ENCODE measurements around the gene TJAP1. TPM values are rescaled to one million over a fixed set of nuclear protein-coding genes. Genes with fewer than 3 reads are reported as not detected.

The TJAP1 gene
- total RNA-seq, 1 donor from 2014 or later: 45.3 TPM

GRCh38 chr6:43476746-43477145, 624 bp upstream of the TJAP1 start:
- Mint-ChIP-seq H3K9me3 (no peaks in the 10 kb centered on the region), H3K27me3 (no peaks in the 10 kb centered on the region), H3K36me3 (ENCODE audit: low read depth) (peaks cover 8% of the 10 kb centered on the region), H3K27ac (peak overlapping the region; percentile 94), H3K4me1 (peaks cover 39% of the 10 kb centered on the region), H3K4me3 (peak overlapping the region; percentile 96)
- POLR2A ChIA-PET: interaction anchor here (0.6 to 2.5 kb wide), 20 partner anchors 10 to 586 kb away, joined by 3 to 15 read pairs (median 5); partner anchors contain the start of genes ABCC10, DLK2, DNPH1 and LRRC73
- no peak for DNase-seq
- CTCF ChIA-PET: interaction anchor here (1.1 to 1.3 kb wide), 3 partner anchors 22 to 29 kb away, joined by 3 to 5 read pairs (median 4); partner anchors contain the start of gene DLK2
- intact Hi-C loops (cut with micrococcal nuclease): loop anchor here (1.0 to 2.0 kb wide), 8 partner anchors 21 to 306 kb away; partner anchors contain the start of genes ABCC10, DLK2, POLH and POLR1C
- no peak for TF ChIP-seq CTCF (IDR thresholded peaks at IDR 0.05)
- no peak for ATAC-seq (ENCODE audit: low read depth)

DNA sequence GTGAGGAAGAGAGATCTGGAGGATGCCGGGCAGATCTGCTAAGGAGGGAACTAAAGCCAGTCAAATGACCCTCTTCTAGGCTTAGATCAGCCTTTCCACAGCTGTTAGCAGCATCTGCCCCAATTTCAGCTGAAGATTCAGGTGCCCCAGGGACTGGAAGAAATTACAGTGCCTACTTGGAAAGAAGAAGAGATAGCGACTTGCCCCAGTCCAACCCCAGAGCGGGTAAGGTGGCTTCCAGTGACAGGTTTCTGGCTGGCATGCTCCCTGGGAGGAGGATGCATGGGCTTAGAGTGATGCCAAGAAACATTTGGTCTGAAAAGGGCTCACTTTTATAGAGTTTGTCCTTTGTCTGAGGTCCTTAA, 620 bp downstream of the TJAP1 start:
- ATAC-seq (ENCODE audit: low read depth) (no peak), DNase-seq (no peak)
- Mint-ChIP-seq H3K4me3 (peak overlapping the region; percentile 96), H3K36me3 (ENCODE audit: low read depth) (peaks cover 14% of the 10 kb centered on the region), H3K9me3 (no peaks in the 10 kb centered on the region), H3K27me3 (no peaks in the 10 kb centered on the region), H3K4me1 (peaks cover 42% of the 10 kb centered on the region), H3K27ac (peak overlapping the region; percentile 94)
- CTCF ChIA-PET: interaction anchor here (1.1 to 1.3 kb wide), 3 partner anchors 23 to 28 kb away, joined by 3 to 5 read pairs (median 4); partner anchors contain the start of gene DLK2
- intact Hi-C loops (cut with micrococcal nuclease): no loop called here
- no peak for TF ChIP-seq CTCF (IDR thresholded peaks at IDR 0.05)
- POLR2A ChIA-PET: interaction anchor here (0.6 to 2.5 kb wide), 23 partner anchors 8 to 787 kb away, joined by 3 to 15 read pairs (median 4); partner anchors contain the start of genes ABCC10, CNPY3, DLK2 and DNPH1

DNA sequence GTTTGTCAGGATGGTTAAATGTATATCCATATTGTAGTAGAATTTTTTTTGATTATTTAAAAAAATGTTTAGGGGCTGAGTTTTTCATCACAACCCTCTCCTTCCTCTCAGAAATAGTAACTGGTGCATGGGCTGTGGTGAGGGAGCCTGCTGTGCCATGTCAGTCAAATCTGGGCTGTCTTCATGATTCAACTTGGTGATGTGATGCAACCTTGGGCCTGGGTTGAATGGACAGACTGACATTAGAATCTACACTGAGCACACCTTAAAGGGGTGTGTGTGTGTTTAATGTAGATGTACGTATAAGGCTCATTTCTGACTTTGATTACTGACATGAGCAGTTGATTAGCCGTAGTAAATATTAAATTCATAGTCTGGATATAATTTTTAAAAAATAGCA, 3.7 kb downstream of the TJAP1 start:
- H3K36me3 Mint-ChIP-seq (ENCODE audit: low read depth): peaks cover 26% of the 10 kb centered on the region
- POLR2A ChIA-PET: no interaction called here
- H3K4me3 Mint-ChIP-seq: no peak overlapping the region
- no peaks in the 10 kb centered on the region for H3K27me3 Mint-ChIP-seq
- no peak overlapping the region for H3K27ac Mint-ChIP-seq
- H3K9me3 Mint-ChIP-seq: no peaks in the 10 kb centered on the region
- ATAC-seq (ENCODE audit: low read depth) (no peak), DNase-seq (no peak)
- intact Hi-C loops (cut with micrococcal nuclease): no loop called here
- TF ChIP-seq CTCF (IDR thresholded peaks at IDR 0.05): no peak
- H3K4me1 Mint-ChIP-seq: peaks cover 44% of the 10 kb centered on the region
- CTCF ChIA-PET: no interaction called here

DNA sequence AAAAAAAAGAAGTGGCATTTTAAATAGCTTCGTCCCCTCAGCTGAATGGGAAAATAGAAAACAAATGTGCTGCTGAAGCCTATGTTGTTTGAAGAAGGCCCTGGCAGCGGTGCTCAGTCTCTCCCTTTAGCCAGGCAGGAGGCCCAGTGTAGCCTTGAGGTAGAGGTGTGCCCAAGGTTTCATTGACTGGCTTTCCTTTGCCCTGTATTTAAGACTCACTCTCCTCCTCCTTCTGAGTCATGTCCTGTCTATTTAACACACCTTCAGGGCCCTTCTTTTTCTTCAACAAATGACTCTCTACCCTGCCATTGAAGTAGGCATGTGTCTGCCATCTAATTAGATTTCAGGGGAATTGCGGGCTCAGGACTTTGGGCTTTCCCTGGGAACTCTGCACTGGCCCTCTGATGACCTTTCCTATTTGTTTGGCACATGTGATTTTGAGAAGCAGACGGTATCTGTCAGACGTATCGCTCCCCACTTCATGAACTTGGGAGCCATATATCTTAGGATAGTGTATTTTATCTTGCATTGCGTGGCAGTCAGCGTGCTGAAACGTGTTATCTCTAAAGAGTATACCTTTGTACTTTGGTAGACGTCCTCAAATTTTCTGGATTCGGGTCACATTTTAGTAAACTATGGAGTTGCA, 4.3 kb downstream of the TJAP1 start:
- ATAC-seq (ENCODE audit: low read depth) (no peak), DNase-seq (no peak)
- intact Hi-C loops (cut with micrococcal nuclease): no loop called here
- no peaks in the 10 kb centered on the region for H3K9me3 Mint-ChIP-seq
- ChIA-PET CTCF (no interaction called here), POLR2A (interaction anchor here (0.6 kb wide), 1 partner anchor 290 kb away, joined by 4 read pairs; no protein-coding TSS in a partner anchor)
- H3K36me3 Mint-ChIP-seq (ENCODE audit: low read depth): peaks cover 28% of the 10 kb centered on the region
- no peak overlapping the region for H3K4me3 Mint-ChIP-seq
- H3K27ac Mint-ChIP-seq: no peak overlapping the region
- H3K27me3 Mint-ChIP-seq: no peaks in the 10 kb centered on the region
- H3K4me1 Mint-ChIP-seq: peaks cover 41% of the 10 kb centered on the region
- TF ChIP-seq CTCF (IDR thresholded peaks at IDR 0.05): no peak

DNA sequence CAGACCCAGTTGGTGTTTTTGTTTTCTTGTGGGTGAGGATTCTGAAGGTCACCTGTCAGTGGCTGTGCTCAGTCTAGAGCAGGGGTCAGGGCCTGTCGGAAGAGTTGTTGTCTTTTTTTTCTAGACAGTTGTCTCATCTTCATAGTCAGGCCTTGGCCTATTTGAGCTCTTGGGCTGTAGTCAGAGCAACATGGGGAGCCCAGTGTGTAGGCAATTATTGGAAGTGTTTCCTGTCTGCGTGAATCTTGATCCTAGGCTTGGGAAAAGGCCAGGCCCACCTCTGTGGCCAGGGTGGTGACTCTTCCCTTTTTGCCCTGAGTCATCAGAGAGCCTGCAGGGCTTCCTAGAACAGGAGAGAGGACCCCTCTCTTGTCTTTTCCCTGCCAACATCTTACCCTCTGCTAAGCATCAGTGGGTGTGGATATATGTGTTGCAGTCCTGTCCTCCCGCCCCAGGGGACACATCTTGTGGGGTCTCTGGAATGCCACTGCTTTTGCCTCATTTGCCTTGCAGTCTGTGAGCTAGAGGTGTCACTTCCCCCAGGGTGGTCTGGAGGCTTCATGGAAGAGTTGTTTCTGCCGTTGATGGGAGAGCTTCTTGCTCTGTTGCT, 11.4 kb downstream of the TJAP1 start:
- H3K27me3 Mint-ChIP-seq: no peaks in the 10 kb centered on the region
- intact Hi-C loops (cut with micrococcal nuclease): no loop called here
- peaks cover 43% of the 10 kb centered on the region for H3K36me3 Mint-ChIP-seq (ENCODE audit: low read depth)
- H3K4me1 Mint-ChIP-seq: no peaks in the 10 kb centered on the region
- no peak overlapping the region for H3K27ac Mint-ChIP-seq
- ATAC-seq (ENCODE audit: low read depth) (no peak), DNase-seq (no peak)
- POLR2A ChIA-PET: interaction anchor here (1.9 kb wide), 1 partner anchor 12 kb away, joined by 5 read pairs; the partner anchor contains the start of gene TJAP1
- H3K9me3 Mint-ChIP-seq: no peaks in the 10 kb centered on the region
- CTCF ChIA-PET: interaction anchor here (0.9 to 2.0 kb wide), 2 partner anchors 14 to 18 kb away, joined by 3 to 7 read pairs; no protein-coding TSS in a partner anchor
- no peak for TF ChIP-seq CTCF (IDR thresholded peaks at IDR 0.05)
- no peak overlapping the region for H3K4me3 Mint-ChIP-seq

All from activated B cell treated with CpG ODN at 0.5 μM for 24 hours (primary cell).